DOHH2 (cell line): ENCODE results near the gene GAMT.

ENCODE experiments used
- CTCF ChIP-seq: fragments of 200-600 bp; sonication (generic); IDR thresholded peaks from one replicate; pipeline ENCODE4 v1.5.1; 2014; ENCODE audit warnings: antibody characterized with exemption, mild to moderate bottlenecking, low read depth, low read length; ENCODE audit not compliant: poor library complexity, severe bottlenecking
- EZH2phosphoT487 ChIP-seq: fragments of 200-600 bp; sonication (generic); IDR thresholded peaks from 2 replicates; pipeline ENCODE4 v1.6.1; 2017; ENCODE audit warnings: borderline replicate concordance, mild to moderate bottlenecking, antibody characterized with exemption, low read length, moderate library complexity, mixed read lengths

DNA sequence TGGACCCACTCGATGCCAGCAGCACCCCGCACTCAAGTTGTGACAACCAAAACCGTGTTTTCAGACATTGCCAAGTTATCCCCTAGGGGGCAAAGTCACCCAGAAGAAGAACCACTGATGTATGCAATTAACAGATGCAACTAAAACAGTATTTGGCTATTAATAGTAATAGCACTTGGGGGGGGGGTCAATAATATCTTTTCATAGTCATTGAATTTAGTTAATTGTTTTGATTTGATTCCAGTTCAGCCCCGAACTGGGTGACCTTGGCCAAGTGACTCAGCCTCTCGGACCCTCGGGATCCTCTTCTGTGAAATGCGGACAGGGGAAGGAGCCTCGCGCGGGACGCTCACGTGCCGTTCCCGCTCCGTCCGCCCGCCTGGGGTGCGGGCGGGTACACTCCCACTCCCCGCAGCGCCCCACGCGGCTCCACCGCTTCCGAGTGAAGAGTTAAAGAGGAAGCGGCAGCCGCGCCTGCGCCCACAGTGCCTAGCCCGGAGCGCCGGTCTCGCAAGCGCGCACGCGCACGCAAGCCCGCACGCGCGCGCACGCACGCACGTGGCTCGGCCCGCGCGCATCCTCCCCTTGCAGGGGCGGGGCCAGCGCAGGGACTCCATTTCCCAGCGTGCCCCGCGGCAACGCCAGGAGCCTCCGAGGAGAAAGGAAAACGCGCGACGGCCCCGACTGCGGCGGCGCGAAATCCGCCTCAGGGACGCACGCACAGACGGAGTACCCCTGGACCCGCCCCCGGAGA is 5.6 kb upstream of the GAMT start:
- TF ChIP-seq CTCF, result peak; percentile 62
- no peak for TF ChIP-seq EZH2phosphoT487
